Hematopoietic multipotent progenitor cell treated with erythropoietin and hydrocortisone succinate and interleukin-3 and kit ligand, for 17 days (in vitro differentiated cells): ENCODE data around the gene TTC9.

Experiments
- DNase-seq: peaks from one replicate; pipeline ENCODE4 v3.0.0-alpha.2; 2015; ENCODE audit warnings: low spot score

The TTC9 gene

GRCh38 chr14:70641548-70642302, at the start of gene TTC9:
Gene TTC9, plus strand, starts transcription at chr14:70641916. Its CDS starts 214 bp downstream, at chr14:70642130.
- no peak for DNase-seq

DNA sequence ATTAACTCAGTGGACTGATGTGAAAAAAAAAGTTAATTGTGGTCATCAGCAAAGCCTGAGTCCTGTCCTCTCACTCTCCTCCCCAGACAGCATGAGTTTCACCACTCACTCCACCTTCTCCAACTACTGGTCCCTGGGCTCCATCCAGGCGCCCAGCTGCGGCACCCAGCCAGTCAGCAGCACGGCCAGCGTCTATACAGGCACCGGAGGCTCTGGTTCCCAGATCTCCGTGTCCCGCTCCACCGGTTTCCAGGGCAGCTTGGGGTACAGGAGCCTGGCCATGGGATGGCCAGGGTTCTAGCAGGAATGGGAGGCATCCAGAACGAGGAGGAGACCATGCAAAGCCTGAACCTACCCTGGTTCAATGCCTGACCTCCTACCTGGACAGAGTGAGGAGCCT, 47.3 kb upstream of the TTC9 start:
- no peak for DNase-seq

DNA sequence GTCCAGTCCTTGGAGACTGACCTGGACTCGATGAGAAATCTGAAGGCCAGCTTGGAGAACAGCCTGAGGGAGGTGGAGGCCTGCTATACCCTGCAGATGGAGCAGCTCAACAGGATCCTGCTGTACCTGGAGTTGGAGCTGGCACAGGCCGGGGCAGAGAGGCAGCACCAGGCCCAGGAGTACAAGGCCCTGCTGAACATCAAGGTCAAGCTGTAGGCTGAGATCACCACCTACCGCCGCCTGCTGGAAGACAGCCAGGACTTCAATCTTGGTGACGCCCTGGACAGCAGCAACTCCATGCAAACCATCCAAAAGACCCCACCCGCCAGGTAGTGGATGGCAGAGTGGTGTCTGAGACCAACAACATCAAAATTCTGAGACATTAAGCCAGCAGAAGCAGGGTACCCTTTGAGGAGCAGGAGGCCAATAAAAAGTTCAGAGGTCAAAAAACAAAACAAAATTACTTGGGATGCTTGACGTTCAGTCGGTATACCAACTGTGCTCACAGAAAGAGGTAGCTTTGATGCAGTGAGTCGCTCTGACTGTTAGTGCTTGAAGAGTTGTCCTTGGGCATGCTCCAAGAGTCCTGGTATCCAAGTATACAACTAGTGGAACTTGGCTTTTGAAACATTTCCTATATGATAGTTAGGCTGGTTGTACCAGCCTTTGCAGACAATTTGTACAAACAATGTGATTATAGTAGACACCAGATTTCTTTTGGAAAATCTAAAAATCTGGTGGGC, 46.1 kb upstream of the TTC9 start:
- no peak for DNase-seq

GRCh38 chr14:70597731-70598130, 44.0 kb upstream of the TTC9 start:
- no peak for DNase-seq

DNA sequence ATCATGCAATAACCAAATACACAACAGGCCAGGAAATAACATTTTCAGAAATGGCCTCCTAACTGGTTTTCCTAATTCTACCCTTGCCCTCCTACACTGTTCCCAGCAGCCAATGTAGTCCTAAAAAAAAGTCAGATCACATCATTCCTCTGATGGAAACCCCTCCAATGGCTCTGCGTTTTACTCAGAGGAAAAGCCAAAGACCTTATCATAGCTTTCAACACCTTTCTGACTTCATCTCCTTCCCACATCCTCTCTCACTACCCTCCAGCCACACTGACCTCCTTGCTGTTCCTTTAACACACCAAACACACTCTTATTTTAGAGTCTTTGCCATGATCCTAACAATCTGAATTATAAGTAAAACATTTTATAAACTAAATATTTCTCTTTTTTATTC, 42.4 kb upstream of the TTC9 start:
- DNase-seq, result no peak

DNA sequence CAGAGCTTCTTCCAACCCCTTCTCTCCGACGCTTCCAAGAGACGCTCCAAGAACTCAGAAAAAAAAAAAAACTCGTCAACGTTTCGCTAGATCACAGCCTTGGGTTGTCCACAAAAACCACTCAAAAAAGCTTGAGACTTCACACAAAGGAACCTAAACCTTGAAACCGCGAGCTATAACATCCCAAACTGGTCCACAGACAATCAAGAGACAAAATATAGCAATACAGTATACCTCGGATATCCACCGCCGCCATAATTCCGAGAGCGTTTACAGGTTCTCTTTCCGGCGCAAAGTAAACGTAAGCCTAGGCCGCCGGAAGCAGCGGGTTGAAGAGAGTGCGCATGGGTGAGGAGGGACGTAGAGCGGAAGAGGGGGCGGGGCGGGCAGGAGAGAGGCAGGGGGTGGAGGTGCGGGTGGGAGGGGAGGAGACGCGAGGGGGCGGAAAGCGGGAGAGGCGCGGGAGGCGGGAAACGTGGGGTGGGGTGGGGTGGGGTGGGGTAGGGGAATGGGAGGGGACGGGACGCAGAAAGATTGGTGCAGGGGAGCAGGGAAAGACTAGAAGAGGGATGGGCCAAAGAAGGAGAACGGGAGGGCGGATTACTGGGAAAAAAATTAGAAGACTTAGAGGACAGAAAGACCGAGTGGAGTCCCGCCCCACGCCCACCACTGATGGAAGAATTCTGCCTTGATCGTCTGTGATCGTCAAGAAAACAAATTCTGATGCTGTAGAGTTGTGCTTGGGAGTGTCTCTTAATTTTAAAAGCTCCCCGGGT, 41.1 kb upstream of the TTC9 start, which contains the start of gene MED6:
MED6 (minus strand) TSS at position 274 of the 776 bp plus-strand sequence; CDS start at position 256, 18 bp downstream.
- DNase-seq, result peak; percentile 64

GRCh38 chr14:70601162-70601561, 40.6 kb upstream of the TTC9 start:
- no peak for DNase-seq

- DNase-seq, result no peak
Observed at GRCh38 chr14:70602254-70602653, 39.5 kb upstream of the TTC9 start.

- no peak for DNase-seq
Observed at GRCh38 chr14:70611216-70611615, 30.5 kb upstream of the TTC9 start.

DNA sequence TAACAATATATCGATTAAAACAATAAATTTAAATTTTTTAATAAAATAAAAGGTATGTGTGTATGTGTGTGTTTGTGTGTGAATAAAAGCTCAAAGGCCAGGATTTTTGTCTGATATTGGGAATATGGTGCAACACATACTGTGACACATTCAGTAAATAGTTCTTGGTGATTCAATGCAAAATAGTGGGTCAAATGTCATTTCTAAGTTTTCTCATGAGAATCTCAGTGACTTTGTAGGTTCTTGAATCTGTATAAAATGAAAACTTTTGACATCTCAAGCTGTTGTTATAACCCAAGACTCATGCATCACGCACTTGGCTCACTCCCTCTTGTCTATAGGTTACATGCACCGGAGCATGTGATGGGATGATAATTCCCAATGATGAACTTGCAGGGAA, 25.1 kb upstream of the TTC9 start:
- no peak for DNase-seq

DNA sequence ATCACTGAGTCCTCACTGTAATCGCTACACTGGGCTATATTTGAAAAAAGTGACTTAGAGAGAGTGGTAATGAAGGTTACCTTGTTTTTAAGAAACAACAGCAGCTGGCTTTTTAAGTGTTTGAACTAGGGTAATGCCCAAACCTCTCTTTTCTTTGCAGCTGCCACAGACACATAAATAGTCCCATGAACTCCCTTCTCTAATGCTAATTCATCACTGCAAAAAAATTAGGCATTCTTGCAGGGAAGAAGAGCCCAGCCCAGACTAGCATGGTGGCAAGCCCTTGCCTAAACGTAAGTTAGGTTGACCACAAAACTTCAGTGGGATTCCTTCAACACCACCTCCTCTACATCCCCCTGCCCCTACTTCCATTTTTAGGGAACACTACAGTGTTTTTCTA, 23.4 kb upstream of the TTC9 start:
- DNase-seq, result no peak

DNA sequence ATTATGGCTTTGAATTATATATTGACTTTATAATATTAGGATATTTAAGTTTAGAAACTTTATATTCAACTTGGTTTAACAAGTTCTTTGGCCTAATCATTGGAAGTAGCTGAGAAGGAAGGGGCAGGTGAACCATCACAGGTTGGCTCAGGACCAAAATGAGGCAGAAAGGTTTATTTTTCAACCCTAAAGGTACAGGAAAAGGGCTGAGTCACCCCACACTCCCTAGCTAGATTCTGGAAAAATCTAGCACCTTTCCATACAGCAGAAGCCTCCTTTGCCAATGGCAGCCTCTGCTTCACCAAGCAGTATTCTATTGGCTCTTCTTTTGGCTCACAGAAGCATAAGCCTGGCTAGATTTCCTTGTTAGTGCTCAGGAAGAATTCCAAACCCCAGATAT, 22.0 kb upstream of the TTC9 start:
- DNase-seq, result no peak

- DNase-seq, result no peak
Observed at GRCh38 chr14:70622111-70622712, 19.5 kb upstream of the TTC9 start.

- DNase-seq, result no peak
Observed at GRCh38 chr14:70624972-70625371, 16.7 kb upstream of the TTC9 start.

- DNase-seq, result no peak
Observed at GRCh38 chr14:70631948-70632347, 9.8 kb upstream of the TTC9 start.

DNA sequence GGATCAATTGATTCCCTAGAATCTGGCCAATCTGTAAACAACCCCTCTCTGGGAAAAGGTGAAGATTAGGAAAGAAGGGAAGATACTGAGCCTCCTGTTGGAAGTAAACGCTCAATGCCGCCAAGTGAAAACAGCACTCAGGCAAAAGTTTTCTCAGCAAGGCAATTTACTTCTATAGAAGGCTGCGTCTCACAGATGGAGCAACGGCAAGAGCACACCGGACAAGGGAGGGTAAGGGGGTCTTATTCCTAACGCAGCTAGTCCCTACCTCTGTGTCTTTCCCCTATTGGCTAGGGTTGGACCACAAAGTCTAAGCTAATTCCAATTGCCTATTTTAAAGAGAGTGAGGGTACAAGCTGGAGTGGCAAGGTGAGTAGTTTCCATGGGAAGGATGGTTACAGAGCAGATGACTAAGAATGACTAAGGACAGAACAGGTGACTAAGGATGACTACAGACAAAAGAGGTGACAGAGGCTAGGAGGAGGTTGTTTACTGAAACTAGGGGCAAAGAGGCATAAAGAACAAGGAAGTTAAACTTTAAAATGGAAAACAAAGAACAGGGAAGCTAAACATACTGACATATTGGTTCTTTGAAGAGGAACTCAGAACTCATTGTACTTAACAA, 5.6 kb upstream of the TTC9 start:
- no peak for DNase-seq

DNA sequence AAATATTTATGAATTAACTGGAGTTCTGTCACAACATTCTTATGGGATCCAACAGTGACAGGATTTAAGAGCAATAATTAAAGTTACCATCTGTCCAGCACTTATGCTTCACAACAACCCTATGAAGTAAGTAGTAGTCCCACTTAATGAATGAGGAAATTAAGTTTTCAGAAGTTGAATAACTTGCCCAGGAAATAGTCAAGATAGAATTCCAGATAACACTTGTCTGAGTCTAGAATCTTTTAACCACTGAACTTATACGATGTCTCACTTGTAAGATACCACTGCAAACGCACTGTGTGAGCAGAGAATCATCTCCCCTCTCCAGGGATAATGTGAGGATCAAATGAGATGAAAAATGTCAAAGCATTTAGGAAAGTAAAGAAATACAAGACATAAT, 3.3 kb upstream of the TTC9 start:
- no peak for DNase-seq

GRCh38 chr14:70640938-70641547, 673 bp upstream of the TTC9 start:
- DNase-seq, result no peak

DNA sequence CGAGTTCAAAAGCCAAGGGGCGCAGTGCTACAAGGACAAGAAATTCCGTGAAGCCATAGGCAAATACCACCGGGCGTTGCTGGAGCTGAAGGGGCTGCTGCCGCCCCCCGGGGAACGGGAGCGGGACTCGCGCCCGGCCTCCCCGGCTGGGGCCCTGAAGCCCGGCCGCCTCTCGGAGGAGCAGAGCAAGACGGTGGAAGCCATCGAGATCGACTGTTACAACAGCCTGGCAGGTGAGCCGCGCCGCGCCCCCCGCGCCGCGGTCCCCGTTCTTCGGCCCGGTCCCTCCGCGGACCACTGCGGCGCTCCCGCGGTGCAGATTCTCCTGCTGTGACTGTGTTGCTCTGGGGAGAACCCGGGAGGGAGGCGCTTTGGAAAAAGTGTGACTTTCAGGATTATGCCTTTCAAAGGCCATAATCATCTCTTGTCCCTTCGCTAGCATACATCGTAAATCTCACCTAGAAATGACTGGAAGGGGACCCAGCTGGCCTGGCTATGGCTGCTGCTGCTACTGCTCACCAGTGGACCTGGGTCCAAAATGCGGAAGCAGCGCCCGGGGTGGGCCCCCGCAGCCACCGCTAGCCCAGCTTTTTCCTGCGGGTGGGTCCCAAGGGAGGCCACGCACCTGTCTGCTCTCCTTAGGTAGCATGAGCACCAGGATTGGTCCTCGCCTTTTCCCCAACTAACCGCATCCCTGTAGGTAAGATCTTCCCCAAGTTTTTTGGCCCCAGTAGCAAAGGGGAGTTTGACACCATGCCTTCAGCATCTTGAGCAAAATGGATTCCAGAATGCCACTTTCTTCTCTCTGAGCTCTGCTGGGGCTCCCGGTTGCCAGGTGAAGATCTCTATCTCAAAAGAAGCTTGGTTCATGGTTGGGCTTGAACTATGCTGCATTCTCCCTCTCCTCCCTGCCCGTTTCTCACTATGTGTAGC, 853 bp downstream of the TTC9 start:
- DNase-seq, result no peak

DNA sequence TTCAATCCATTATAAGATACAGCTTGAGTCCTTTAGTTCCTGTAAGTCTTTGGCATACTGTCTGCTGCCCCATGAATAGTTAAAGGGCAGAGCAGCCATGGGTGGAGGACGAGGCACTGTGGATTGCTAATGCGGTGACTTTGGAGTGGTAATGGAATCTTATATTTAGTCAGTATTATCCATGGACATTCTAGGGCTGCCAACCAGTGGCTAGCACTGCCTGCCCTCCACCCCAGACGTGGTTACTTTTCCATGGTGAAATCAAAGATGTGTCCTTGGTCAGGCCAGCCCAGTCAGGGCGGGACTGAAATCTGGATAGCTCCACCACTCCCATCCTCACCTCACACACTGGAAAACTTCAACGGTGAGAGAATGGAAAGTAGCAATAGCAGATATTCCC, 2.3 kb downstream of the TTC9 start:
- DNase-seq, result no peak
